ENCODE data around the gene EMX2. TPM values are rescaled to one million over a fixed set of nuclear protein-coding genes. Genes with fewer than 3 reads are reported as not detected.

Gene EMX2
- total RNA-seq, 1 experiment from 2014 or later: not detected

DNA sequence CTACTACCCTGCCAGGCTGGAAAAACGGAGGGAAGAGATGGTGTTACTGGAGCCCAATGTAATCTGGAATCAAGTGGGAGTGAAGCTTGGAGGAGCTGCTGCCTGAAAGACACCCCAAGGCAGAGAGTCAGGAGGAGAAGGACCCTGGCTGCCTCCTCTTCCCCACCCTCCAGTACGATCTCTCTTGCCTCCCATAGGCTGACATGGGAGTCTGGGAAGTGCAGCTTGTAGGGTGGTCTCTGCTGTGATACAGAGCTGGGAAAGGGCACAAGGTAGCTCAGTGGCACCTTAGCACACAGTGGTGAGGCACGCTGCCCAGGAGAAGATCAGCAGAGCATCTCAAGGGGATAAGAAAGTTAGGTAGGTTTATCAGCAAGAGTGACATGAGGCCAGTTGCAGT is 35.9 kb downstream of the EMX2 start:
- no TSS peak for BruUV-seq (replicated peaks)
- no peak overlapping the region for H3K9ac ChIP-seq (ENCODE audit: low read length)
- RAD21 ChIA-PET (ENCODE audit: low non-redundant PET in 1 of 2, low total read pairs in 2 of 2, uncharacterized antibody in 2 of 2, unreplicated experiment in 2 of 2): no interaction called here
- ATAC-seq (no peak), DNase-seq (ENCODE audit: low read depth, low spot score) (no peak)
- H3K9me2 ChIP-seq (ENCODE audit: insufficient read depth): no peaks in the 10 kb centered on the region
- peaks cover 80% of the 10 kb centered on the region for H3K27me3 ChIP-seq (ENCODE audit: insufficient read depth, low read length)
- H3K36me3 ChIP-seq (ENCODE audit: control insufficient read depth in 1 of 2, insufficient read depth in 2 of 2, low read length in 2 of 2): no peaks in the 10 kb centered on the region
- no peaks in the 10 kb centered on the region for H3K9me3 ChIP-seq (ENCODE audit: control insufficient read depth in 1 of 2, insufficient read depth in 1 of 2, low read depth in 1 of 2, low read length in 2 of 2)
- no peak overlapping the region for H2AFZ ChIP-seq (ENCODE audit: low read depth, low read length, poor library complexity, severe bottlenecking)
- no peaks in the 10 kb centered on the region for H3K79me2 ChIP-seq (ENCODE audit: insufficient read depth, low read length)
- POLR2A ChIA-PET: no interaction called here
- H3K4me3 ChIP-seq (replicated peaks in 1 of 2; ENCODE audit: low read depth in 1 of 2, low read length in 2 of 2): no peak overlapping the region
- TF ChIP-seq CTCF (IDR thresholded peaks at IDR 0.05 in 2 of 3, conservative IDR thresholded peaks at IDR 0.05 in 1 of 3; ENCODE audit: borderline replicate concordance in 1 of 3, insufficient read depth in 1 of 3, low read depth in 2 of 3, low read length in 2 of 3) (no peak), CEBPB (IDR thresholded peaks at IDR 0.05; ENCODE audit: low read depth) (no peak), SRF (IDR thresholded peaks at IDR 0.05; ENCODE audit: low read depth) (no peak), ATF3 (IDR thresholded peaks at IDR 0.05) (no peak), ELF1 (IDR thresholded peaks at IDR 0.05; ENCODE audit: borderline replicate concordance, low read depth) (no peak), YY1 (IDR thresholded peaks at IDR 0.05; ENCODE audit: extremely low read depth, insufficient replicate concordance, low read depth, low read length) (no peak), ZFX (IDR thresholded peaks at IDR 0.05) (no peak), POLR2AphosphoS5 (IDR thresholded peaks at IDR 0.05; ENCODE audit: low read depth, low read length) (no peak)
- TF ChIP-seq, protein P1, sequence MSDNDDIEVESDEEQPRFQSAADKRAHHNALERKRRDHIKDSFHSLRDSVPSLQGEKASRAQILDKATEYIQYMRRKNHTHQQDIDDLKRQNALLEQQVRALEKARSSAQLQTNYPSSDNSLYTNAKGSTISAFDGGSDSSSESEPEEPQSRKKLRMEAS (IDR thresholded peaks at IDR 0.05): no peak
- intact Hi-C loops (cut with micrococcal nuclease): no loop called here
- H3K4me1 ChIP-seq (ENCODE audit: control insufficient read depth in 1 of 2, insufficient read depth in 2 of 2, low read length in 2 of 2): no peaks in the 10 kb centered on the region
- no peak overlapping the region for H3K27ac ChIP-seq (ENCODE audit: low read depth, low read length)
- CTCF ChIA-PET: no interaction called here
- H4K20me1 ChIP-seq (ENCODE audit: insufficient read depth): no peaks in the 10 kb centered on the region
- no peak overlapping the region for H3K4me2 ChIP-seq (ENCODE audit: low read length)
